ENCODE data around the gene RBMS3.

GRCh38 chr3:29503958-29504357 lies 223.1 kb downstream of the RBMS3 start:
- TF ChIP-seq POLR2A (IDR thresholded peaks at IDR 0.05) (no peak), CTCF (IDR thresholded peaks at IDR 0.05) (no peak), POLR2AphosphoS5 (IDR thresholded peaks at IDR 0.05) (peak; percentile 49 to 67 (median 56))
